Globus pallidus (tissue), 1 donor: ENCODE data around the gene CHKA.

Experiments used
- DNase-seq: peaks from one replicate; pipeline ENCODE4 v3.0.0-alpha.2; 2015; ENCODE audit warnings: low spot score

The CHKA gene

GRCh38 chr11:68013611-68014156, 107.5 kb downstream of the CHKA start:
- no peak for DNase-seq

DNA sequence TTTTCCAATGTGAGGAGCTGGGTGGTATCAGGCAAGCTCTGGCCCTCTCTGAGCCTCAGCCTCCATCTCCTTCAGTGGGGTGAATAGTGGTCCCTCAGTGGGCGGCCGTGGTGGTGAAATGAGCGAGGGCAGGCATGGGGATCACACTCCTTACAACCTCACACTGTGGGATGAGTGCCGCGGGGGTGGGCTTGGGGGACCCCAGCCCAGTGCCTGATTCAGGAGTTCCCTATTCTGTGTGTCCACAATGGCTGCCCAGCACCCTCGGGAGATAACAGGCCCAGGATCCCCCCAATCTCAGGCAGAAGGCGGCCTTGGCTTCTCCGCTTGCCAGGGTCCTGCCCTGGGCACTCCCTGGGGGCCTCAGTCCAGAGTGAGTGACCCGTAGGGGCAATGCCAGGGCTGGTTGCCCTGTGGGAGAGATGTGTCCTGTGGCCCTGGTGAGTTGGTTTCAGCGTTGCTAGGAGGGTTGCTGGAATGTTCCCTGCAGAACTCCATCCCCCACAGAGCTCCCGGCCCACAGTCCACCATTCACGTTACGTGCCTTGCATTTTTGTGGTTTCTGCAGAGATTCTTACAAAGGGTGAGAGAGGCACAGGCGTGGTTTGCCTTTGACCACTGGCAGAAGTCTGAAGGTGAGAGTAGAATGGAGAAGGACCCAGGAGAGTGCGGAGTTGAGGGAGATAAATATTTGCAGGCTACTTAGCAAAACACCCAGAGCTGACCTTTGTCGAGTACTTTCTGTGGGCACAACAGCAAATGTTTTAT, 108.2 kb downstream of the CHKA start:
- no peak for DNase-seq

GRCh38 chr11:68012044-68012842, 108.9 kb downstream of the CHKA start:
- DNase-seq: no peak

DNA sequence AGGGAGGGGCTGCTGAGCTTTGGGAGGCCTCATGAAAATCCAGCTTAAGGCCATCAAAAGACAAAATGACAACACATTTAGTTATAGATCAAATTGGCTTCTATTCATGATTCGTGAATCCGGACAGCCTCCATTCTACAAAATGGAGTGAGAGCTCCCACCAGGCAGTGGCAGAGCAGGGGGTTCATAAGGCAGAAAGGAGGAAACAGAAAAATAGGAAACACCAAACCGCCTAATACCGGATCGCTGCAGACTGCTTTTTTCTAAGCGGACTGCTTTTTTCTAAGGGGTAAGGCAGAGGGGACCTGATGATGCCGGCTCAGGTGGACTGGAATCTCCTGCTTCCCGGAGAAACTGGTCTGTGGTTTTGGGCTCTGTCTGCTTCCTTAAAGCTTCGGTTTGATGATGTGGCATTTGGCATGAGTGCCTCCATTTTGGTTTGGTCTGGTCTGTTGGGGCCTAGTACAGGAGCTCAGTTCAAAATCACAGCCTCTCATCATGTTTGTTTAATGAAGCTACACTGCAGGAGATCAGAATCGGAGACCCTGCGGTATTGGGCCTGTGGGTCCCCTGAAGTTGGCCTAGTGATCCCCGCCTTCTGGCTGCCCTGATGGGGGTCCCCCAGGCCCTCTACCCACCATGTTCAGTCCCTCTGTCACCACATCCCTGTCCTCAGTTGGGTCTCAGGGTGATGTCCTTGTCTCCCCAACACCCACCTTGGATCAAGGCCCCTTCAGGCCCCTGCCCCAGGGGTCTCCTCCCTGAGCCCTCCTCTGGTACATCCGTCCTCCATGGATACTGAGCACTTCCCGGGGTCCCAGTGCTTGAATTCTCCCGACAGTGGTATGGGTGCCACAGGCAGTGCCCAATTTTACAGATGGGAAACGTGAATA, 109.9 kb downstream of the CHKA start:
- DNase-seq: no peak

DNA sequence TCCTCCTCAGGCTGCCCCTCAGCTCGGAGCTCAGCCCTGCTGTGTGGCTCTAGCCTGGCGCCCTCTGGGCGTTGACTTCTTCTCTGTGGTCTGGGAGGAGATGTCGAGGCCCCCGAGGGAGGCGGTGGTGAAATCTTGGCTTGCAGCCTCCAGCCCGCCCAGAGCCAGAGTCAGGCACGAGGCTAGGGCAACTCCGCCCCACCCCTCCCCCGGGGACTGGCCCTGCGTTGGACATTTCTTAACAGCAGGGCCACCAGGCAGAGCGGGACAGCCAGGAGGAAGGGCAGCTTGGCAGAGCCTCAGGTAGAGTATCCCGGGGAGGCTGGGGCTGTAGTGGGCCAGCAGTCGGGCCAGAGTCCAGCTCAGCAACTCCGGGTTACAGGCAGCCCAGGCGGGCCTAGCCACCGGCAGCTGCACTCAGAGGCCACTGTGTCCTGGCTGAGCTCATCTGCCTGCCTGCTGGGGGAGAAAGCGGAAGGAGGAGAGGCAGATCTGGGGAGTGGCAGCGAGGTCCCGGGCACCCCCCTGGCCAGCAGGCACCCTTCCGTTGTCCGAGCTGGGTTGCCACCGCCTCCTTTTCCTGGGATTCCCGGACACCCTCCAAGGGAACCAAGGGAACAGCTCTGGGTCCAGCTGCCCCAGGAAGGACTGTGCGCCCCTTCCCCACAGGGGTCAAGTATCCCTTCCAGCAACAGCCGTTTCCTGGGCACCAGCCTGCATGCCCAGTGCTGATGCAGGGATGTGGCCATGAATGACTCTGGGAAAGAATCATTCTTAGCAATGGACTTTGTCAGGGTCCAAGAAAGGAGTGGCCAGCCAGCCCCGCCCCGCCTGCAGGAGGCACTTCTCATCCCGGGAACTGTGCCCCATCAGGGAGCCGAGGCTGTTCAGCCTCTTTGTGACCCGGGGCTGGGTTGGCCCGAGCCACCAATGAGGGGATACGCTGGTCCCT, 110.8 kb downstream of the CHKA start, which contains the start of gene ALDH3B1:
Gene ALDH3B1, plus strand, starts transcription at position 238 of the 952 bp plus-strand sequence. CDS start 4,971 bp downstream, outside the sequence.
- peak; percentile 81 for DNase-seq

DNA sequence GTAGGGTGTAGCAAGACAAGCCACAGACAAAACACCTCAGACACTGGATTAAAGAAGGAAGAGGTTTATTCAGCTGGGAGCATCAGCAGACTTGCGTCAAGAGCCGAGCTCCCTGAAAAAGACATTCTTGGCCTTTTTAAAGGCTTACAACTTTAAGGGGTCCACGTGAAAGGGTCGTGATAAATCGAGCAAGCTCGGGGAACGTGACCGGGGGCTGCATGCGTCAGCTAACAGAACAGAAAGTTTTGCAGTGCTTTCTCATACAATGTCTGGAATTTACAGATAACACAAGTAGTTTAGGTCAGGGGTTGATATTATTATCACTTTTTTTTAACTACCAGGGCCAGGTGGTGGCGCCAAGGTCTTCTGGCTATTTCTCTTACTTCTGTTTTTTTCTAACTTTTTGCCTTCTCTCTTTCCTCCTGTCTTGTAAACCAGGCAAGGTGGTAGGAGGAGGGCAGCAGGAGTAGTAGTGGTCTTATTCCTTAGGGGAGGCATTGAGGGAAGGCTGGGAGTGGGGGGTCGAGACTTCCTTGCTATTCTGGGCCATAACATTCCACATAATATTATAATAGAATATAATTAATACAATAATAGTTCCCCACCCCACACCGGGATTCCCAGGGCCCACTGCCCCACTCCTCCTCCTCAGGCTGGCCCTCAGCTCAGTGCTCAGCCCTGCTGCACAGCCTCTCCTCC, 111.6 kb downstream of the CHKA start:
- no peak for DNase-seq

- no peak for DNase-seq
Observed at GRCh38 chr11:68008381-68009337, 112.5 kb downstream of the CHKA start.

- no peak for DNase-seq
Observed at GRCh38 chr11:68007498-68008380, 113.4 kb downstream of the CHKA start.

DNA sequence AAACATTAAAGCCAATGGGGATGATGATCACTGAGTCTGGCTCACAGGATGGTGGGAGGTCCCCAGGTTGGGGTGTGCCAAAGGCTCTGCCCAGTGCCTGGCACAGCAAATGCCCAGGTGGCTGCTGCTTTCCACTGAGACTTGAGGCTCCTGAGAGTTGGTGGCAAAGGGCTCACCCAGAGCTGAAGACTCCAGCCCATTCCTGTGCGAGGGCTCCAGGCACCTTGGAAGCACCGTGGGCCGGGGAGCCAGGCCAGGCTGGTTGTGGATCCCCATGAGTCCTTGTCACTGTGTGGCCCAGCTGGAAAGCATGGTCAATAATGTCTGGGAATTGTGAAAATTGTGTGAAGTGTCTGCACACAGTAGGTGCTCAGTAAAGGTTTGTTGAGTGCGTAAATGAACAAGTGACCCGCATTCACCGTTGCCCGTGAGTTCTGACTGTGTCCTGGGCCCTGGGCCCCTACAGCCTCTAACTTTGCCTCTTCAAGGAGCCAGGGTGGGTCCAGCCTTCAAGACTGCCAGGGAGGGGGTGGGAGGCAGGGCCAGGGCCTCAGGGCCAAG, 114.5 kb downstream of the CHKA start:
- DNase-seq: no peak

DNA sequence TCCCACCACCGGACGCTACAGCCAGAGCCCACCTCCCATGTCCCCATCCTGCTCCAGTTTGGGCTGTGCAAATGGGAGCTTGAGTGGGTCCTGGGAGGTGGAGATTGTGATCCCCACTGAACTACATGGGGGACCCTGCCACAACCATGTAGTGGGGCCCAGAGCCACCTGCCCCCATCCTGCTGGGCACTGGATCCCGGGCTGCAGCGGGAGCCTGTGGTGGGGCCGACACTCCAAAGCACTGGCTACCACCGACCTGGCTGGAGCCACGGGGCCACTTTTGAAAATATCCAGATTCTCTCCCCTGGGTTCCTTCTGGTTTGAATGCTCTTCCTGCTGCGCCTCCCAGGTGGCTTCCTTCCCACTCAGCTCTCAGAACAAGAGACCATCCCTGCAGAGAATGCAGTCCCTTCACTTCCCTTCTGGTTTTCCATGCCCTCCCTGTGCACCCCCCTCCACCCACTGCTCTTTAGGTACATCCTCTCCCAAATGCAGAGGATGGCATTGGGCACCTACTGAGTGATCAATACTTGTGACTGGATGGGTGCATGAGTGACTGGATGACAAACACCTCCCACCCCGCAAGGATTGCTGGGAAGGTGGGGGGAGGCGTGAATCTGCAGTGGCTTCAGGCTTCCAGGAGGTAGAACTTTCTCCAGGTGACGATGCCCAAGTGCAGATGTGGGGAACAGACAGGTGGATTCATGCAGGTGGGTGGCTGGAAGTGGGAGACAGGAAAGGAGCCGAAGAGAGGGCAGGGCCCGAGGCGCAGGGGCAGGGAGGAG, 116.4 kb downstream of the CHKA start:
- DNase-seq: no peak

DNA sequence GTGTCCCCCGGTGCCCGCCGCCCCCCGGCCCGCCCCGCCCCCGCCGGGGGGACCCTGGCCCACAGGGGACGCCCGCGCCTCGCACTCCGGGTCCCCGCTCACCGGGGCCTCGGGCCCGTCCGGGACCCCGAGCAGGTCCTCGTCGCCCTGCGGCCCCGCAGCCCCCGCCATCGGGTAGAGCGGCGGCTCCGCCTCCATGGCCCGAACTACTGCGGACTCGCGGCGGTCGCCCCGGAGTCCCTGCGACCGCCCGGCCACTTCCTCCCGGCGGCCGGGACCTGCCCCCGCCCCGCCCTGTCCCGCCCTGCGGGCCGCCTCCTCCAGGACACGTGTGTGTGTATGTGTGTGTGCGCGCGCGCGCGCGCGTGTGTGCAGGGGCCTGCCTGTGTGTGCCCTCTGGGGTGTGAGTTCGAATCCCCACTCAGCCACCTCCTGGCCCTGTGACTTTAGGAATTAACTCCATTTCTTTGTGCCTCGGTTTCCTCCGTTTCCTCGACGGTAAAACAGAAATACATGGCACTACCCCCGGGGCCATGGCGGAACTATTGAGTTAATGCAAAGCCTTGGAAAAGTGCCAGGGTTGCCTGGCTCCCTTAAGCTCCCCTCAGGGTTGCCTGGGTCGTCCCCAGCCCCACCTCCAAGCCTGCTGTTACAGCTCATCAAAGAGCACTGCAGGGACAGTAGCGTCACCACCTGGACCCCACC, 117.2 kb downstream of the CHKA start, which contains the start of gene UNC93B1:
Gene UNC93B1, minus strand, starts transcription at position 252 of the 705 bp plus-strand sequence. Its CDS starts 54 bp downstream, at position 198.
- DNase-seq: no peak

DNA sequence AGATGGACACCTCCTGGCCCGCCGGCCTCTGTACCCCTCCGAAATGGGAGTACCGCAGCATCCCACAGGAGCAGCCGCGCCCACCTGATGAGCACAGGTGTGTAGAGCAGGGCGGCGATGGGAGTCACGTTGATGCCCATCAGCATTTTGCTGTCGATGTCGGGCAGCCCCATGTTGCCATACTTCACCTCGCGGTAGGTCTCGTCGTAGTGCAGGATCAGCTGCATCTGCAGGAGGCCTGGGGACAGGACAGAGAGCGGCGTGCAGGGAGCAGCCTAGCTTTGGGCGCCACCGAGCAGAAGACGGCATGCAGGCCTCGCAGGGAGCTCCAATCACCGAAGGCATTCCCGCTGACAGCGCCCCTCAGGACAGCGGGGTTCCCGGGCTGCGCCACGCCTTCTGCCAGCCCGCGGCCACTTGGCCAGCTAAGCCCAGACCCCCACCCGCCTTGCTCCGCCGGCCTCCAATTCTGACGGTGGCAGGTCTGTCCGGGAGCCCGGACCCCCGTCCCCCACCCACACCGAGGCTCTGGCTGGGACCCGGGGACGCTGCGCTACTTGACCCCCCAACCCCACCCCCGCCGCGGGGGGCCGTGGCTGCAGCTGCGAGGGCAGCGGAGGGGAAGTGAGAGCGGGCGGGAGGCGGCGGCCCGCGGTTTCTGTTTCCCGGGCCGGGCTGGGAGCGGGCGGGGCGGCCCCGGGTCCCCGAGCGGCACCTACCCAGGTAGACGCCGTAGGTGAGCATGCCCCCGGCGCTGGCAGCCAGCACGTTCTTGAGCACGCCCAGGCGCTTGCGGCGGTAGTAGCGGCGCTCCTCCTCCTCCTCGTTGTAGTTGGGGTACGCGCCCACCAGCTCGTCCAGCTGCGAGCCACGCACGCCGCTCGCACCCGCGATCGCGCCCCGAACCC, 118.0 kb downstream of the CHKA start:
- no peak for DNase-seq
